Esophagus mucosa (tissue), 1 donor: Measurements from ENCODE around the gene RCL1. TPM values are rescaled to one million over a fixed set of nuclear protein-coding genes. Genes with fewer than 3 reads are reported as not detected.
"Not testable (repeated sequence)": the region's sequence is repeated elsewhere in the genome, so short reads cannot be mapped to it uniquely, and the experiment has no call there.

ENCODE experiments used
- ATAC-seq: fragments of 200-7000 bp; cut with Tn5 transposase; one replicate; pipeline ENCODE4 v1.9.1; 2020
- total RNA-seq: library from RNA; stranded (reverse); gene quantifications from one replicate; pipeline ENCODE4 v1.2.4, GENCODE V29; 2023
- donor health status: DM: yes; HTN: yes; CAD: no.

RCL1 gene
- total RNA-seq, 1 donor from 2014 or later = 13.9 TPM

- ATAC-seq = peak; percentile 48
These were observed 94.8 kb downstream of the RCL1 start for GRCh38 chr9:4887556-4887955.

GRCh38 chr9:4890242-4890641 is 97.5 kb downstream of the RCL1 start:
- no peak for ATAC-seq

- ATAC-seq = no peak
These were observed 98.2 kb downstream of the RCL1 start for GRCh38 chr9:4890929-4891328.

GRCh38 chr9:4891674-4892073 is 98.9 kb downstream of the RCL1 start:
- ATAC-seq = no peak

- no peak for ATAC-seq
These were observed 99.9 kb downstream of the RCL1 start for GRCh38 chr9:4892501-4893194.

- ATAC-seq = peak; percentile 84
These were observed 101.3 kb downstream of the RCL1 start for GRCh38 chr9:4894076-4894475.

GRCh38 chr9:4899853-4900252 is 107.1 kb downstream of the RCL1 start:
- ATAC-seq = not testable (repeated sequence)

- peak; percentile 42 for ATAC-seq
These were observed 108.8 kb downstream of the RCL1 start for GRCh38 chr9:4901401-4902134.

GRCh38 chr9:4902135-4902475 is 109.4 kb downstream of the RCL1 start:
- ATAC-seq = no peak

GRCh38 chr9:4904322-4905134 is 111.8 kb downstream of the RCL1 start:
- ATAC-seq = no peak

GRCh38 chr9:4905135-4905490 is 112.4 kb downstream of the RCL1 start:
- ATAC-seq = no peak

Other genes starting within 250 kb of the RCL1 start
- 6.1 TPM for gene PLPP6, start 130.7 kb upstream of the RCL1 start, total RNA-seq
- gene SPATA6L, start 126.5 kb upstream of the RCL1 start, total RNA-seq = 3.1 TPM
- gene CDC37L1, start 113.4 kb upstream of the RCL1 start, total RNA-seq = 9.3 TPM
- gene AK3, start 51.7 kb upstream of the RCL1 start, total RNA-seq = 65.6 TPM
- gene JAK2, start 192.3 kb downstream of the RCL1 start, total RNA-seq = 7.2 TPM